Measurements from ENCODE around the gene IFITM10.

GRCh38 chr11:1754376-1755150 lies 4.2 kb upstream of the IFITM10 start:
- TF ChIP-seq CTCF (conservative IDR thresholded peaks at IDR 0.05 in 1 of 2, IDR thresholded peaks at IDR 0.05 in 1 of 2; ENCODE audit: low read depth in 1 of 2, low read length in 2 of 2) (no peak), EZH2 (IDR thresholded peaks at IDR 0.05; ENCODE audit: low read length, missing control alignments) (no peak)

Data from fibroblast of lung (primary cell).